Ovary (tissue), 9 donors: ENCODE data around the gene C17orf113. TPM values are rescaled to one million over a fixed set of nuclear protein-coding genes. Genes with fewer than 3 reads are reported as not detected.

ENCODE experiments used
- DNase-seq, 5 donors: peaks; one replicate each; pipeline ENCODE4 v3.0.0-alpha.2; 2019 to 2020
- H3K27ac ChIP-seq, 2 donors: fragments of 200-600 bp; one replicate each; pipeline versions ENCODE4 v1.5.1 to v1.8.0; 2019 to 2022
- H3K27me3 ChIP-seq: fragments of 200-600 bp; one replicate; pipeline ENCODE4 v1.8.0; 2022
- H3K36me3 ChIP-seq: fragments of 200-600 bp; sonication (generic); one replicate; pipeline ENCODE4 v1.5.1; 2019
- H3K4me1 ChIP-seq: one replicate; pipeline ENCODE4 v1.8.1; 2013; ENCODE audit warnings: mild to moderate bottlenecking, moderate library complexity; ENCODE audit not compliant: insufficient read depth
- H3K4me3 ChIP-seq: fragments of 200-600 bp; sonication (generic); one replicate; pipeline ENCODE4 v1.5.1; 2017
- H3K9me3 ChIP-seq, 2 donors: fragments of 200-600 bp in 1 of 2; sonication (generic) in 1 of 2; one replicate each; pipeline versions ENCODE4 v1.5.1 to v1.8.1; 2013 to 2019; ENCODE audit warnings: mild to moderate bottlenecking in 1 of 2, moderate library complexity in 1 of 2
- CTCF ChIP-seq, 3 donors: fragments of 450-650 bp in 2 of 3; fragments of 200-600 bp in 1 of 3; IDR thresholded peaks; one replicate each; pipeline versions ENCODE4 v1.5.1 to v1.8.0; 2016 to 2022; ENCODE audit warnings: antibody characterized with exemption in 3 of 3, mild to moderate bottlenecking in 1 of 3
- EP300 ChIP-seq: sonication (generic); formaldehyde crosslinking; IDR thresholded peaks from one replicate; pipeline ENCODE4 v1.6.1; 2017; ENCODE audit warnings: antibody characterized with exemption
- POLR2A ChIP-seq: fragments of 450-650 bp; IDR thresholded peaks from one replicate; pipeline ENCODE4 v1.6.1; 2017; ENCODE audit warnings: antibody characterized with exemption, mild to moderate bottlenecking, moderate library complexity
- WGBS, 3 donors: extraction: QIAGEN DNeasy Blood & Tissue Kit in 1 of 3; methylation state at CpG; one replicate each; pipeline versions ENCODE4 v1.1.5 to v1.1.7; 2013 to 2017; 5-methylcytosine and 5-hydroxymethylcytosine counted together
- intact Hi-C, 4 donors: fragments of 100-400 bp; cut with DNase I; formaldehyde crosslinking; loops; one replicate each; pipeline versions ENCODE4 v1.11.0 to v1.15.1; 2022 to 2023
- polyA plus RNA-seq, 2 donors: library from polyadenylated mRNA; stranded (reverse); fragments of 200-250 nt in 1 of 2; fragments of 350-450 nt in 1 of 2; fragmentation: Illumina TruSeq in 1 of 2; extraction: RNeasy Lipid Tissue Mini Kit (QIAGEN cat#74804) in 1 of 2; gene quantifications; one replicate each; pipeline ENCODE4 v1.2.3, GENCODE V29; 2013 to 2014
- total RNA-seq, 7 donors: library from RNA; depleted of rRNA in 2 of 7; stranded (reverse); fragments of >200 nt in 2 of 7; fragmentation: NEBNext Ultra II Directional in 3 of 7; extraction: Animal tissue kit (Norgen Biotek cat#: 25700) in 3 of 7; gene quantifications; one replicate each; pipeline versions ENCODE4 v1.1.0 to v1.2.4, GENCODE V29; 2016 to 2023
- donor health status: DM: no; HTN: no; CAD: no; lungs with moderate emphysema.
- donor health status: DM: no; HTN: no; CAD: no.
- donor health status: Bipolar disorder and iron deficiency.
- donor health status: DM: yes; HTN: yes; CAD: no.
- donor health status: DM: no; HTN: no; CAD: no.
- donor health status: DM: yes; HTN: yes; CAD: no.

C17orf113 gene
- total and polyA plus RNA-seq, 9 donors, result 0.67 to 3.9 (median 2.5) TPM

GRCh38 chr17:42005166-42005565 is 45.2 kb downstream of the C17orf113 start:
- Histone ChIP-seq H3K4me1 (peaks cover 3% of the 10 kb centered on the region), H3K9me3 (no peaks in the 10 kb centered on the region), H3K27me3 (no peaks in the 10 kb centered on the region), H3K27ac (no peak overlapping the region), H3K36me3 (no peaks in the 10 kb centered on the region), H3K4me3 (no peak overlapping the region)
- DNase-seq, result no peak
- TF ChIP-seq POLR2A, result no peak
- TF ChIP-seq CTCF (IDR thresholded peaks at IDR 0.05), result no peak
- TF ChIP-seq EP300, result no peak
- intact Hi-C loops, result no loop called here
- 73 to 79% (median 78%) methylated on average over 1 of the region's 1 CpG for WGBS, 3 donors

GRCh38 chr17:42002792-42003301 is 47.6 kb downstream of the C17orf113 start:
- Histone ChIP-seq H3K27me3 (no peaks in the 10 kb centered on the region), H3K4me1 (peaks cover 2% of the 10 kb centered on the region), H3K27ac (no peak overlapping the region), H3K9me3 (no peaks in the 10 kb centered on the region), H3K36me3 (no peaks in the 10 kb centered on the region), H3K4me3 (no peak overlapping the region)
- intact Hi-C loops, result no loop called here
- no peak for TF ChIP-seq CTCF (IDR thresholded peaks at IDR 0.05)
- TF ChIP-seq EP300, result no peak
- TF ChIP-seq POLR2A, result no peak
- WGBS, 3 donors, result 70 to 76% (median 70%) methylated on average over 3 of the region's 3 CpGs
- DNase-seq, result no peak

GRCh38 chr17:42002175-42002791 is 48.1 kb downstream of the C17orf113 start:
- no peaks in the 10 kb centered on the region for H3K27me3 ChIP-seq
- DNase-seq, result no peak
- H3K4me3 ChIP-seq, result no peak overlapping the region
- no peak overlapping the region for H3K27ac ChIP-seq
- no peaks in the 10 kb centered on the region for H3K9me3 ChIP-seq
- no peaks in the 10 kb centered on the region for H3K4me1 ChIP-seq
- intact Hi-C loops, result no loop called here
- H3K36me3 ChIP-seq, result no peaks in the 10 kb centered on the region
- TF ChIP-seq CTCF (IDR thresholded peaks at IDR 0.05) (no peak), POLR2A (no peak), EP300 (no peak)
- WGBS, 3 donors, result 88 to 89% (median 88%) methylated on average over 7 of the region's 7 CpGs

- Histone ChIP-seq H3K9me3 (no peaks in the 10 kb centered on the region), H3K4me1 (no peaks in the 10 kb centered on the region), H3K36me3 (no peaks in the 10 kb centered on the region), H3K4me3 (no peak overlapping the region), H3K27ac (no peak overlapping the region), H3K27me3 (no peaks in the 10 kb centered on the region)
- 92 to 93% (median 92%) methylated on average over 2 of the region's 2 CpGs for WGBS, 3 donors
- intact Hi-C loops, result no loop called here
- no peak for DNase-seq
- no peak for TF ChIP-seq EP300
- no peak for TF ChIP-seq POLR2A
- TF ChIP-seq CTCF (IDR thresholded peaks at IDR 0.05), result no peak
These were observed 48.7 kb downstream of the C17orf113 start for GRCh38 chr17:42001729-42002128.
